Parietal lobe (tissue), 1 donor: ENCODE data around the gene HSFX4. TPM values are rescaled to one million over a fixed set of nuclear protein-coding genes. Genes with fewer than 3 reads are reported as not detected.

Experiments used
- total RNA-seq: library from RNA; depleted of rRNA; stranded (reverse); fragments of >200 nt; gene quantifications from one replicate; pipeline ENCODE4 v1.2.3, GENCODE V29; 2014

Gene HSFX4, protein sequence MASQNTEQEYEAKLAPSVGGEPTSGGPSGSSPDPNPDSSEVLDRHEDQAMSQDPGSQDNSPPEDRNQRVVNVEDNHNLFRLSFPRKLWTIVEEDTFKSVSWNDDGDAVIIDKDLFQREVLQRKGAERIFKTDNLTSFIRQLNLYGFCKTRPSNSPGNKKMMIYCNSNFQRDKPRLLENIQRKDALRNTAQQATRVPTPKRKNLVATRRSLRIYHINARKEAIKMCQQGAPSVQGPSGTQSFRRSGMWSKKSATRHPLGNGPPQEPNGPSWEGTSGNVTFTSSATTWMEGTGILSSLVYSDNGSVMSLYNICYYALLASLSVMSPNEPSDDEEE
- total RNA-seq: not detected

DNA sequence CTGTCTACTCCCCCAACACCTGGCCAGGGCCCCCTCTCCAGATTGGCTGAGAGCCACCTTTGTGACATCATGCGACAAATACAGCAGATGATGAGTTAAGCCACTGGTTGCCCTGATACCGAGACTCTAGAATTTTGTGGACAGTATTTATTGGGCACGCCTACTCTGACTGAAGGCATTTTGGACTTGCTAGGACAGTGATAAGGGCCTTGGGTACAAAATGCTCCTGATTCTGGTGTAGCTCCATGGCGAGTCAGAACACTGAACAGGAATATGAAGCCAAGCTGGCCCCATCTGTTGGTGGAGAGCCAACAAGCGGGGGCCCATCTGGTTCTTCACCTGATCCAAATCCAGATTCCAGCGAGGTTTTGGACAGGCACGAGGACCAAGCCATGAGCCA lies at the start of gene HSFX4:
HSFX4 (plus strand) TSS at position 174 of the 400 bp plus-strand sequence; CDS start at position 246, 72 bp downstream.

GRCh38 chrX:149881081-149881711 lies 48.2 kb upstream of the HSFX4 start, which contains the start of gene MAGEA8:
TSS of gene MAGEA8 (plus strand) at chrX:149881183. CDS start at chrX:149884273, 3,090 bp downstream.

DNA sequence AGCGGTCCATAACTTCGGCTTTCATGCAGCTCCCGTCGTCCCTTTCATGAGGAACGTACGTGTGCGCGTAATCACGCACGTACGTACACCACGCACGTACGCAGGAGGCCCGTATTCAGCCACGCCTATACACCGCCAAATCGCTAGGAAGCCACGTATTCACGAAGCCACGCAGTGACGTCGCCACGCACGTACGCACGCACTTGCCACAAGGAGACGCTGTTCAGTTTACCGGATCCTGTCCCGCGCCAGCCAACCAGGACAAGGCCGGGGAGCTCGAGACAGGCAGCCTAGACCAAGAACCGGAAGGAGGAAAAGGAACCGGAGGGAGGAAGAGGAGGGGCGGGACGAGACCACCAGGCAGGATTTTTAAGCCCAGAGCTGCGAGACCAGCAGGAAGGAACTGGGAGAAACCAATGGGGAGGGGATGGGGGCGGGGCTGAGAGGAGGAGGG lies 9.1 kb downstream of the HSFX4 start, which contains the start of gene EOLA2:
EOLA2 (minus strand) TSS at position 65 of the 454 bp plus-strand sequence. CDS start 4,617 bp downstream, outside the sequence.

Other genes with a start within 250 kb of the HSFX4 start
- gene MAGEA11, start 217.5 kb upstream of the HSFX4 start, total RNA-seq: not detected
- gene HSFX1, start 155.5 kb upstream of the HSFX4 start, total RNA-seq: 4.4 TPM
- not detected for gene MAGEA9, start 147.6 kb upstream of the HSFX4 start, total RNA-seq
- not detected for gene MAGEA8, start 48.4 kb upstream of the HSFX4 start, total RNA-seq
- gene EOLA2, start 8.9 kb downstream of the HSFX4 start, total RNA-seq: 19.4 TPM